ENCODE results near the gene ECPAS. TPM values are rescaled to one million over a fixed set of nuclear protein-coding genes. Genes with fewer than 3 reads are reported as not detected.

Gene ECPAS
- total and polyA plus RNA-seq, 2 donors (not counting 1 experiment from before 2014, with no cell fraction given) = 12.9 to 69.5 TPM

DNA sequence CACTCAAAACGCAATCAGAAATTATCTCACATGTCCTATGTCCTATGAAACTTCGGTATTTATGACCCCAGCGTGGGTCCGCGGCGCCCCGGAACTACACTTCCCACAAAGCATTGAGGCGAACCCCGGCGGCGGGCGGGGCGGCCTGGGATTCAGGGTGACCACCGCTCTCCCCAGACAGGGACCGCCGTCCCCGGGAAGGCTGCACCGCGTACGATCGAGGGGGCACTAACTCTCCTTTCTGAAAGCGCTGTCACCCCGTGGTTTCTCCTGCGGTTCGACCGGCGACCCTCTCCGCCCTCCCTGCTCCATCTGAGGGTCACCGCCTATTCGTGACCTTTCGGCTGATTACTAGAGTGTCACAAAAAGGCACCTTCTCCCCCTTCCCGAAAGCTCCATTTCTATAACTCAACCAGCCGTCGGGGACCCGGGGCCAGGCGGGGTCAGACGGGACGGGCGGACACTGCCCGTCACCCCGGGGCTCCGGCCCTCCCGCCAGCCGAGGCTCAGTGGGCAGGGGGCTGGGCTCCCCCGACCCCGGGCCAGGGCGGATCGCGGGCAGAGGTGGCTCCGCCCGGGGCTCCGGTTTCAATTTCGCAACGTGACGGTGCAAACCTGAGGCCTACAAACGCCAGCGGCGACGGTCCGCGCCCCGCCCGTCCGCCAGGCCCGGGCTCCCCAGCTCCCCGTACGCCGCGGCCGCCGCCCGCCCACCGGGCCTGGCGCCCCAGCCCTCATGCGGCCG is 1.3 kb downstream of the ECPAS start:
- ChIA-PET POLR2A (interaction anchor here (0.7 kb wide), 1 partner anchor 897 kb away, joined by 3 read pairs; the partner anchor contains the start of gene HSDL2), CTCF (interaction anchor here (1.3 kb wide), 1 partner anchor 15 kb away, joined by 3 read pairs; no protein-coding TSS in a partner anchor)
- Mint-ChIP-seq H3K9me3 (ENCODE audit: insufficient read depth) (no peaks in the 10 kb centered on the region), H3K4me3 (peak overlapping the region; percentile 91), H3K4me1 (peaks cover 31% of the 10 kb centered on the region), H3K27ac (peak overlapping the region; percentile 93), H3K27me3 (peaks cover 7% of the 10 kb centered on the region)
- Histone ChIP-seq H3K4me2 (replicated peaks; ENCODE audit: low read depth, low read length, poor library complexity, severe bottlenecking) (peak overlapping the region; percentile 95), H3K79me2 (ENCODE audit: control insufficient read depth, insufficient read depth, low read length) (peaks cover 55% of the 10 kb centered on the region), H4K20me1 (ENCODE audit: control insufficient read depth, insufficient read depth, low read length, poor library complexity, severe bottlenecking) (peaks cover 9% of the 10 kb centered on the region), H3K27me3 (replicated peaks in 1 of 4; ENCODE audit: control extremely low read depth in 1 of 4, control insufficient read depth in 3 of 4, insufficient read depth in 4 of 4, low read length in 3 of 4) (peaks cover 0 to 2% (median 0%) of the 10 kb centered on the region in 4 experiments), H3K4me3 (ENCODE audit: control extremely low read depth in 1 of 5, extremely low read depth in 1 of 5, insufficient read depth in 1 of 5, low read depth in 2 of 5, low read length in 4 of 5) (peak overlapping the region; percentile 61 to 92 (median 86)), H3K36me3 (replicated peaks in 1 of 2; ENCODE audit: control extremely low read depth in 1 of 2, control insufficient read depth in 1 of 2, extremely low read depth in 1 of 2, insufficient read depth in 2 of 2, low read length in 1 of 2) (no peaks in the 10 kb centered on the region), H2AFZ (ENCODE audit: insufficient read depth, low read depth, low read length, poor library complexity, severe bottlenecking) (peak overlapping the region; percentile 92), H3K27ac (ENCODE audit: low read length in 2 of 2) (peak overlapping the region; percentile 65 to 85), H3K4me1 (ENCODE audit: control insufficient read depth in 2 of 2, insufficient read depth in 2 of 2, low read length in 2 of 2) (peaks cover 7 to 9% of the 10 kb centered on the region in 2 donors), H3K9me3 (ENCODE audit: control extremely low read depth in 1 of 3, control insufficient read depth in 2 of 3, insufficient read depth in 1 of 3, low read length in 2 of 3) (no peaks in the 10 kb centered on the region), H3K9ac (ENCODE audit: low read length) (peak overlapping the region; percentile 90)
- DNase-seq (peak; percentile 83), ATAC-seq (ENCODE audit: low read depth) (peak; percentile 57)
- TF ChIP-seq EZH2 (IDR thresholded peaks at IDR 0.05; ENCODE audit: borderline replicate concordance, insufficient read depth, low read depth, low read length, poor library complexity, severe bottlenecking) = no peak
- TF ChIP-seq, protein P1, sequence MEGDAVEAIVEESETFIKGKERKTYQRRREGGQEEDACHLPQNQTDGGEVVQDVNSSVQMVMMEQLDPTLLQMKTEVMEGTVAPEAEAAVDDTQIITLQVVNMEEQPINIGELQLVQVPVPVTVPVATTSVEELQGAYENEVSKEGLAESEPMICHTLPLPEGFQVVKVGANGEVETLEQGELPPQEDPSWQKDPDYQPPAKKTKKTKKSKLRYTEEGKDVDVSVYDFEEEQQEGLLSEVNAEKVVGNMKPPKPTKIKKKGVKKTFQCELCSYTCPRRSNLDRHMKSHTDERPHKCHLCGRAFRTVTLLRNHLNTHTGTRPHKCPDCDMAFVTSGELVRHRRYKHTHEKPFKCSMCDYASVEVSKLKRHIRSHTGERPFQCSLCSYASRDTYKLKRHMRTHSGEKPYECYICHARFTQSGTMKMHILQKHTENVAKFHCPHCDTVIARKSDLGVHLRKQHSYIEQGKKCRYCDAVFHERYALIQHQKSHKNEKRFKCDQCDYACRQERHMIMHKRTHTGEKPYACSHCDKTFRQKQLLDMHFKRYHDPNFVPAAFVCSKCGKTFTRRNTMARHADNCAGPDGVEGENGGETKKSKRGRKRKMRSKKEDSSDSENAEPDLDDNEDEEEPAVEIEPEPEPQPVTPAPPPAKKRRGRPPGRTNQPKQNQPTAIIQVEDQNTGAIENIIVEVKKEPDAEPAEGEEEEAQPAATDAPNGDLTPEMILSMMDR (IDR thresholded peaks at IDR 0.05) = no peak
- intact Hi-C loops (cut with micrococcal nuclease) = loop anchor here (5.0 kb wide), 3 partner anchors 414 to 1794 kb away; partner anchors contain the start of genes CDC26, PRPF4, TXN and UGCG
- under 1% methylated on average over 76 of the region's 76 CpGs for WGBS (ENCODE audit: insufficient coverage)

Measured in B cell (primary cell).